Vagina (tissue), 2 donors: ENCODE measurements around the gene MFSD2A. TPM values are rescaled to one million over a fixed set of nuclear protein-coding genes. Genes with fewer than 3 reads are reported as not detected.

ENCODE experiments used
- DNase-seq, 2 donors: peaks; one replicate each; pipeline ENCODE4 v3.0.0-alpha.2; 2017; ENCODE audit errors: extremely low spot score in 2 of 2
- H3K27ac ChIP-seq: fragments of 200-600 bp; sonication (generic); one replicate; pipeline ENCODE4 v1.5.1; 2019
- H3K27me3 ChIP-seq: fragments of 200-600 bp; sonication (generic); one replicate; pipeline ENCODE4 v1.5.1; 2019
- H3K36me3 ChIP-seq, 2 donors: fragments of 200-600 bp; sonication (generic); one replicate each; pipeline ENCODE4 v1.5.1; 2017 to 2019
- H3K4me1 ChIP-seq: fragments of 200-600 bp; sonication (generic); one replicate; pipeline ENCODE4 v1.5.1; 2019
- H3K4me3 ChIP-seq, 2 donors: fragments of 200-600 bp; sonication (generic); 1 replicate in 1 of 2; 2 replicates in 1 of 2; pipeline ENCODE4 v1.5.1; 2016 to 2019
- H3K9me3 ChIP-seq: fragments of 200-600 bp; sonication (generic); one replicate; pipeline ENCODE4 v1.5.1; 2019
- CTCF ChIP-seq, 3 experiments: fragments of 450-650 bp in 2 of 3; fragments of 200-600 bp in 1 of 3; sonication (generic) in 1 of 3; IDR thresholded peaks; one replicate each; pipeline ENCODE4 v1.5.1; 2017 to 2019; ENCODE audit warnings: antibody characterized with exemption in 3 of 3, mild to moderate bottlenecking in 2 of 3, moderate library complexity in 2 of 3
- POLR2A ChIP-seq, 2 donors: fragments of 450-650 bp; IDR thresholded peaks; one replicate each; pipeline ENCODE4 v1.6.1; 2017; ENCODE audit warnings: antibody characterized with exemption in 2 of 2, mild to moderate bottlenecking in 2 of 2, moderate library complexity in 2 of 2
- POLR2AphosphoS5 ChIP-seq, 2 donors: sonication (generic); formaldehyde crosslinking; IDR thresholded peaks; one replicate each; pipeline ENCODE4 v1.9.0; 2017; ENCODE audit warnings: antibody characterized with exemption in 2 of 2, mild to moderate bottlenecking in 2 of 2, low read depth in 1 of 2; ENCODE audit not compliant: insufficient read depth in 1 of 2
- intact Hi-C: fragments of 100-400 bp; cut with DNase I; formaldehyde crosslinking; loops from one replicate; pipeline ENCODE4 v1.15.1; 2023
- total RNA-seq: library from RNA; depleted of rRNA; stranded (reverse); fragments of >200 nt; gene quantifications from one replicate; pipeline ENCODE4 v1.2.3, GENCODE V29; 2016

MFSD2A gene
- total RNA-seq, 1 donor from 2014 or later = 56.0 TPM

GRCh38 chr1:39965044-39965443, 10.1 kb downstream of the MFSD2A start:
- Histone ChIP-seq H3K4me3 (no peak overlapping the region), H3K27me3 (no peaks in the 10 kb centered on the region), H3K27ac (no peak overlapping the region), H3K9me3 (no peaks in the 10 kb centered on the region), H3K4me1 (peaks cover 7% of the 10 kb centered on the region), H3K36me3 (peaks cover 0 to 33% of the 10 kb centered on the region in 2 donors)
- DNase-seq = no peak
- intact Hi-C loops = loop anchor here (5.0 kb wide), 1 partner anchor 48 kb away; no protein-coding TSS in a partner anchor
- TF ChIP-seq POLR2AphosphoS5 (IDR thresholded peaks at IDR 0.05; ENCODE audit: insufficient read depth in 1 of 2, low read depth in 1 of 2) (no peak), POLR2A (IDR thresholded peaks at IDR 0.05) (no peak), CTCF (IDR thresholded peaks at IDR 0.05) (no peak)

- peaks cover 0 to 25% of the 10 kb centered on the region in 2 donors for H3K36me3 ChIP-seq
These were observed 14.1 kb downstream of the MFSD2A start for GRCh38 chr1:39969048-39969447.

GRCh38 chr1:39969531-39970270, 14.8 kb downstream of the MFSD2A start:
- DNase-seq = no peak
- peaks cover 7% of the 10 kb centered on the region for H3K4me1 ChIP-seq
- H3K9me3 ChIP-seq = no peaks in the 10 kb centered on the region
- H3K36me3 ChIP-seq = peaks cover 0 to 25% of the 10 kb centered on the region in 2 donors
- no peak overlapping the region for H3K4me3 ChIP-seq
- H3K27me3 ChIP-seq = no peaks in the 10 kb centered on the region
- peak overlapping the region; percentile 7 for H3K27ac ChIP-seq
- TF ChIP-seq CTCF (IDR thresholded peaks at IDR 0.05) (no peak), POLR2A (IDR thresholded peaks at IDR 0.05) (no peak), POLR2AphosphoS5 (IDR thresholded peaks at IDR 0.05; ENCODE audit: insufficient read depth in 1 of 2, low read depth in 1 of 2) (no peak)
- intact Hi-C loops = loop anchor here (5.0 kb wide), 1 partner anchor 52 kb away; no protein-coding TSS in a partner anchor

More at GRCh38 chr1:39969048-39969447, 14.1 kb downstream of the MFSD2A start:
- Histone ChIP-seq H3K4me3 (no peak overlapping the region), H3K27me3 (no peaks in the 10 kb centered on the region), H3K27ac (peak overlapping the region; percentile 7), H3K9me3 (no peaks in the 10 kb centered on the region), H3K4me1 (peaks cover 7% of the 10 kb centered on the region)
- TF ChIP-seq POLR2A (IDR thresholded peaks at IDR 0.05) (no peak), POLR2AphosphoS5 (IDR thresholded peaks at IDR 0.05; ENCODE audit: insufficient read depth in 1 of 2, low read depth in 1 of 2) (no peak), CTCF (IDR thresholded peaks at IDR 0.05) (no peak)
- intact Hi-C loops = loop anchor here (5.0 kb wide), 1 partner anchor 52 kb away; no protein-coding TSS in a partner anchor
- DNase-seq = no peak

- DNase-seq = no peak
- intact Hi-C loops = no loop called here
- no peak overlapping the region for H3K4me3 ChIP-seq
- H3K4me1 ChIP-seq = peaks cover 7% of the 10 kb centered on the region
- no peaks in the 10 kb centered on the region for H3K9me3 ChIP-seq
- H3K36me3 ChIP-seq = peaks cover 0 to 25% of the 10 kb centered on the region in 2 donors
- TF ChIP-seq POLR2AphosphoS5 (IDR thresholded peaks at IDR 0.05; ENCODE audit: insufficient read depth in 1 of 2, low read depth in 1 of 2) (no peak), CTCF (IDR thresholded peaks at IDR 0.05) (no peak), POLR2A (IDR thresholded peaks at IDR 0.05) (no peak)
- H3K27ac ChIP-seq = no peak overlapping the region
- H3K27me3 ChIP-seq = no peaks in the 10 kb centered on the region
These were observed 15.3 kb downstream of the MFSD2A start for GRCh38 chr1:39970274-39970673.

GRCh38 chr1:39971138-39971537, 16.2 kb downstream of the MFSD2A start:
- no peaks in the 10 kb centered on the region for H3K27me3 ChIP-seq
- H3K27ac ChIP-seq = no peak overlapping the region
- no peaks in the 10 kb centered on the region for H3K9me3 ChIP-seq
- H3K4me3 ChIP-seq = no peak overlapping the region
- TF ChIP-seq POLR2A (IDR thresholded peaks at IDR 0.05) = no peak
- TF ChIP-seq POLR2AphosphoS5 (IDR thresholded peaks at IDR 0.05; ENCODE audit: insufficient read depth in 1 of 2, low read depth in 1 of 2) = no peak
- no peak for TF ChIP-seq CTCF (IDR thresholded peaks at IDR 0.05)
- peaks cover 0 to 20% of the 10 kb centered on the region in 2 donors for H3K36me3 ChIP-seq
- peaks cover 7% of the 10 kb centered on the region for H3K4me1 ChIP-seq
- no peak for DNase-seq
- intact Hi-C loops = no loop called here
